Stimulated activated CD8-positive, alpha-beta memory T cell treated with anti-CD3 and anti-CD28 coated beads, Interleukin-4, amount 100 ng/mL, for 48 hours (primary cell): ENCODE measurements around the gene CACTIN.
"Not testable (repeated sequence)": the region's sequence is repeated elsewhere in the genome, so short reads cannot be mapped to it uniquely, and the experiment has no call there.

Experiments
- DNase-seq: peaks from one replicate; pipeline ENCODE4 v3.0.0-alpha.2; 2020

Gene CACTIN

DNA sequence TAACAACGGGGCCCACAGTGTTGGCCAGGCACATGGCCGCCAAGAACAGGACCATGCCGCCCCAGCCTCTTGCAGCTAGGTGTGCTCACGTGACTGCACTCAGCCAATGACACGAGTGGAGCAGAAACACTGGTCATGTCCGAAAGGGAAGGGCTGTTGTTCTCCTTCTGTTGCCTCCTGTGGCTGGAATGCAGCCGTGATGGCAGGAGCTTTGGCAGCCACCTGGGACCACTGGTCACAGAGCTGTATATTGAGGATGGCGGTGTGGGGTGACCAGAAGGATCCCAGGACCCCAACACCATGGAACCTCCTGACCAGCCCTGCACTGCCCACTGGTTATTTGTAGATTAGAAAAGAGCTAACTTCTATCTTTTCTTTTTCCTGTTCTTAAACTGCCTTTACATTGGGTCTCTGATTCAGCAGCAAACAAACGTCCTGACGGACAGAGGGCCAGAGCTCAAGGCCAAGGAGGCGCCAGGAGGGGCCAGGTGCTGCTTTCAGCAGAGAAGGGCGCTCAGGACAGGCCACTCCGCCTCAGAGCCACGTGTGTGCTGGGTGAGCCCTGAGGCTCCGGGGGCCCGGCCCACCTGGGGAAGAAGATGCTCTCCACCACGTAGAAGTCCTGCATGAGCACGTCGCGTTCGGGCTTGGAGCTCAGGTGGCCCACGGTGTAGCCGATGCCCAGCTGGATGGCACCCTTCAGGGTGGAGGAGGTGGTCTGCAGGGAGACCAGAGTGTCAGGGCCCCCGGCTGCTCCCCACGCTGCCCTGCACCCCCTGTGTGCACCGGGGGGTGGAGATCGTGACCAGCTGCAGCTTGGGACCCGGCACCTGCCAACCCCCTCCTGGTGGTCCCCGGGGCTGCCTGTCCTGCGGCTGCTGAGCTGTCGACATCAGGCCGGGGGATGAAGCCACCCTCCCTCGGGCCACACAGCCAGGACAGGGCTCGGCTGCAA, 35.0 kb upstream of the CACTIN start:
- DNase-seq, result no peak

DNA sequence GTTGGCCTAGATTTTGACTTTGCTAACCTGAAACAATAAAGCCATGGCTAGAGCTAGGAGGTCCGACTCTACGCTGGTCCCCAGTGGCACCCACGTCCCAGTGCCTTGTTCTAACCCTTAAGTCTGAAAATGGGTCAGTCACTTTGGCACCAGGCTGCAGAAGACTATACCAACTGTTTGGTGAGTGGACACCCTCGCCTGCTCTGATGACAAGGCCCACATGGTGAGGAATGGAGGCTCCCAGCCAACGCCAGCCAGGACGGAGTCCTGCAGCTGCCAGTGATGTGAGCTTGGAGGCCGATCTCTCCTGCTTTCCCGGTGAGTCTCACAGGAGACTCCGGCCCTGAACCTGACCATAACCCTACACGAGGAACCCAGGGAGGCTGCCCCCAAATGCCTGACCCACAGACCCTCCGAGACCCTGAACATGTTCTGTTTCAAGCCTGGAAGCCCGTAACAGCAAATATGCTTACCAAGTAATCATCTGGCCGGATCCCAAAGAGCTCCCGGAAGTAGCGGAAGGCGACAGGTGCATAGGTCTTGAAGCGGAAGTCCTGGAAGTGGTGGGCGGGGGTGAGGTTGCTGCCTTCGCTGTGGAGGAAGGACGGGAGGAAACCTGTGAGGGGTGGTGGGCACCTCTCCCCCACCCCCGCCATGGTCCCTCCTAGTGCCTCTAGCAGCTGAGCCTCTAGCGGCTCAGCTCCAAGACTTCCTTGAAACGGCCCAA, 34.1 kb upstream of the CACTIN start:
- DNase-seq, result no peak

DNA sequence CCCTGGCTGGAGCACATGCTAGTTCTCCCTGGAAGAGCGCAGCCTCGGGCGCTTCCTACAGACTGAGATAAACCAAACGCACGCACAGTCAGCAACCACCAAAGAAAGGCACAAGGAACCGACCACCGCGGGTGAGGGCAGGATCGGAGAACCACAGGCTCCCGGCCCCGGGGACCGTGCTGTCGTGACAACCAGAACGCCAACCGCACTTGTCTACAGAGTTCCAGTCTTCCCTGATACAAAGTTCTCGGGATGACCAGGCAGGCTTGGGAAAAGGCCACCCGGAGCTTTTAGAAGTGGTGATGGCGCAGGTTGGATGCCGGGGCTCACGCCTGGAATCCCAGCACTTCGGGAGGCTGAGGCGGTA, 33.1 kb upstream of the CACTIN start:
- no peak for DNase-seq

DNA sequence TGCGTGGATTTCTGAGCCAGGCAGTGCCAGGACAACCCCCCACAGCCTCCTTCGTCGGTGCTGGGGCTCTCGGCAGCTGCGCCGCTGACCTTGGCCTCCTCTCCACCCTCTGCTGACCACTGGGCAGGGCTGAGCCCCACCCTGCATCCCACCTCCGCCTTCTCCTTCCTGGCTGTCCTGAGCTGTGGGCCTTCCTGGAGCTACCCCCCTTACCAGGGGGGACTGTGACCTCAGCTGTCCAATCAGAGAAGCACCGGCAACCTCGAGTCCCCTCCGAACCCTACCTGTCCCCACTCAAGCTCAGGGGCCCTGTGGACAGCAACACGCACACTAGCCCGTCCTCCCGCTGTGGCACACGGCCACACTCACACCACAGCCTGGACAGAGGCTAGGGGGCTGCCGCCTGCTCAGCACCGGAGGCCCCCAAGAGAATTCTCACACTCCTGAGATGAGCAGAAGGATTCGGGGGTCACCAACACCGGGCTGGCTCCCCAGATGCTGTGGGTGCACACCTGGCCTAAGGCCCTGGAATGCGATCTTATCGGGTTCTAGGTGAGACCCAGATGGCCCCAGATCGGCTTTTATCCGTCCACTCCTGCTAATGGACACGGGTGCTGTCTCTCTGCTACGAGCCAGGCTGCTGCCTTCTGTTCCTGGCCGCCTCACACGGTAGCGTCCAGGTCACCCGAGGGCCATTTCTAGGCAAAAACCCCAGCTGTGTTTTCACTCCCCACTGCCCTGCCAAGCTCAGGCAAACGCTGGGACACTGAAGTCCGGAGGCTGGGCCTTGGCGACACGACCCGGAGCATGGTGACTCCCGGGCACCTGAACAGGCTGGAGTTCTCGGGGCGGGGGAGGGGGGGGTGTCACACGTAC, 32.5 kb upstream of the CACTIN start:
- no peak for DNase-seq

DNA sequence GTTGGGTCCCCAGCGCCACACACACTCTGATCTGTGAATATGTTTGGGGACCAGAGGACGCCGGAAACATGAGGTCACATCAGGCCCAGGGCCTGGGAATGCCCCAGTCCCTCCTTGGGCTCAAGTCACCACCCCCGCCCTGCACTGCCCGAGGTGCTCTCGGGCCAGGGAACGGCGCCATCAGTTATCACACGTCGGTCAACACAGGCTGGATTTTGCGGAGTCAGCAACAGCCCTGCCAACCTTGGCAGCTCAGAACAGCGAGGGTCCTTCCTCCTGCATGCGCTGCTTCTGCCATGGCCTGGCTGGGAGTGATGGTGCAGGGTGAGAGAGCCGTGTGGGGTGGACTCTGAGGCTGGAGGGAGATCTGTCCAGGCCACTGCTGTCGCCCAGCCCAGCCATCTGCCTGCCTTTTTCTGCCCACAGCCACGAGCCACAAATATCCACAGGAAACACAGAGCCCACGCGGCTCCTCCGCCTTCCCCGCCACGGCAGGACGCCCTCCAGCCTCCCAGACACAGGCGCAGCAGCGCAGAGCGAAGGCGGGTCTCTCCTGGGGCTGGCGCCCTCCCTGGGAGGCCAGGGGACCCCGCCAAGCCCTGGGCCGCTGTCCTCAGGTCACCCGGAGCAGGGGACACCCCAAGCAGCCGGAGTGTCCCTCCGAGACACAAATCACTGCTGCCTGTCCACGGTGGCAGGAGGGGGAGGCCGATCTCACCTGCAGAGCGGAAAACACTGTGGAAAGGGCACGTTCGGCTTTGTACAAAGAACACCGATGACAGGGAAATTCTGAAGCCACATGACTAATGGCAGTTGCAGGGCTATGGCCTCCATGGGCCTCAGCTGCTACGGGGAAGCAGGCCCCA, 31.6 kb upstream of the CACTIN start:
- no peak for DNase-seq

DNA sequence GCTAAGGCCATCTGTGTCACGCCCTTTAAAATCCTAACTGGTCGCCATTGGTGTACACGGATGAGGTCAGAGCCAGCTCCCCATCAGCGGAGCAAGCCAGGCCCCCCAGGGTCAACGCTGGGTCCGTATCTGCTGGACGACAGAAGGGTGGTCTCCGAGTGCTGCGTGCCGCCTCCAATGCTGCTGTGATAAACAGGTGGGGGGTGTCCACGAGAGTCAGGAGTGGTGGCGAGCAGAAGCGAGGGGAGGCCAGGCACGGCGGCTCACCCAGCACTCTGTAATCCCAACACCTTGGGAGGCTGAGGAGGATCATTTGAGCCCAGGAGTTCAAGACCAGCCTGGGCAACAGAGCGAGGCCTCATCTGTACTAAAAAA, 30.8 kb upstream of the CACTIN start:
- DNase-seq, result no peak

DNA sequence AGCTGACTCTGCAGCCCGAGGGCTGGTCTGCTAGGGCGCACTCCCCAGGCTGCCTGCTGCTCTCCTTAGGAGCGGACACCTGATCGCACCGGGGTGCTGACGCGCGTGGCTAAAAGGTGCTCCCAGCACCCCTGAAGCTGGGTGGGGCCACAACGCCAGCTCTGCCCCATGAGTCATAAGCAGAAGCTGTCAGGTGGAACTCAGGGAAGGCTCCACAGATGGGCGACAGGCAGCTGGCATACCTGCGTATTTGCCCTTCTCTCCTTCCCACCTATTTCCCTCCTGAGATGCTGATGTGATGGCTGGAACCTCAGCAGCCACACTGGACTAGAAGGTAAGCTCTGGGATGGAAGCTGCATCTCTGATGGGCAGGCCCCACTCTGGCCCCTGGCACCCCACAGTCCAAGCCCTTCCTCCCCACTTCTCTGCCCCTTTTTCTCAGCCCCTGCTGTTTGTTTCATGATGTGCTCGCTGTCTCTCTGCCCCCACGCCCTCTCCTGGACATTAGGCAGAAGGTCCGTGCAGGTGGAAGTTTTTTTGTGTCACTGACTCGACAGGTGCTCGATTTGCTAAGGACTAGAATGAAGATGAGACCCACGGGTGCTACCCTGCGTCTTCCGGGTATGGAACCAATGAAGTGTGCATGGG, 30.3 kb upstream of the CACTIN start:
- no peak for DNase-seq

DNA sequence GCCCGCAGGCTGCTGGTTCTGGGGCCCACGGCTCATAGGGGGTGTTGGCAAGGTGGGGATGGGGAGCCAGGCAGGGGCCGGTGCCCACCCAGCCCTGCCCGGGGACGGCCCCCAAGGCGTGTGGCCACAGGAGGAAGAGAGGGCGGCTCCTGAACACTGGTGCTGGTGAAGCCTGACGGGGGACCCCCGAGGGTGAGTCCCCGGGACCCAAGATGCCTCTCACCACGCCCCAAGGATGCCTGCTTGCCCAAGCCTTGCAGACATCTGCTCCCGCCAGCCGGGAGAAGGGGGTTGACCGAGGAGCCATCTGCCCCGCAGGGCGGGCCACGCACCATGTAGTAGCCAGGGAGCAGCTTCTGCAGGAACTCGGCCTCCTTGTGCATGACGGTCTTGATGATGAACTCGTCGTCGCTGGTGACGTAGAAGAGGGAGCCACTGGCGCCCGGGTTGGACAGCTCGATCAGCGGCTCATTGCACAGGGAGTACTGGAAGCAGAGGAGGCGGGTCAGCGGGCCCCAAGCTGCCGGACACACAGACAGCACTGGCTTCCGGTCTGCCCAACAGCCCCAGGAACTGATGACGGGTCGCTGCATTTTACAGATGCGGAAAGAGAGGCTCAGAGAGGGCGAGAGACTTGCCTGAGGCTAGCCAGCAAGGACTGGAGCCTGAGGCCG, 29.6 kb upstream of the CACTIN start:
- DNase-seq, result no peak

DNA sequence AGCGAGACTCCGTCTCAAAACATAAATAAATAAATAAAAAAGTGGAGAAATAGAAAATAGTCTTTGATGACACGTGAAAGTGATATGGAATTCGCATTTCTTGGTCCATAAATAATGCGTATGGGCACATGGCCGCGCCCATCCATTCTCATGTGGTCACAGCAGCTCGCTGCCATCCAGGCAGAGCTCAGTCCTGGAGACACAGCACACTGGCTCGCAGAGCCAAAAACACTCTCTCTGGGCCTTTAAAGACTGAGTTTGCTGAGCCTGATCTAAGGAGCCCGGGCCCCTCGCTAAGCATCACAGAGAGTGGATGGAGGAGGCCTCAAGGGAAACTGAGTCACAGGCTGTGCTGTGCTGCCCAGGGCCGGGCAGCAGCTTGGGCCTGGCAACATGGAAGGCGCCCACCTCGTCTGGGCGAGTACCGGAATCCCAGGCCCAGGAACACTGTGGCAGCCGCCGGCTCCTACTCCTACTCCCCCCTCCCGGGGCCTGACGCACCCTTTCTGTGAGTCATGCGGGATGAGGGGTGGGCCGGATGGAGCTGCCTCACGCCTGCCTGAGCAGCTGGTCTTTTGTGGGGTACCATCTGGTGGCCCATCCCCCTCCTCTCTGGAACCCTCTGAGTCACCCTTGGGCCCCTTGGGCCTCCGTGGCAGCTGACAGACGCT, 28.9 kb upstream of the CACTIN start:
- no peak for DNase-seq

DNA sequence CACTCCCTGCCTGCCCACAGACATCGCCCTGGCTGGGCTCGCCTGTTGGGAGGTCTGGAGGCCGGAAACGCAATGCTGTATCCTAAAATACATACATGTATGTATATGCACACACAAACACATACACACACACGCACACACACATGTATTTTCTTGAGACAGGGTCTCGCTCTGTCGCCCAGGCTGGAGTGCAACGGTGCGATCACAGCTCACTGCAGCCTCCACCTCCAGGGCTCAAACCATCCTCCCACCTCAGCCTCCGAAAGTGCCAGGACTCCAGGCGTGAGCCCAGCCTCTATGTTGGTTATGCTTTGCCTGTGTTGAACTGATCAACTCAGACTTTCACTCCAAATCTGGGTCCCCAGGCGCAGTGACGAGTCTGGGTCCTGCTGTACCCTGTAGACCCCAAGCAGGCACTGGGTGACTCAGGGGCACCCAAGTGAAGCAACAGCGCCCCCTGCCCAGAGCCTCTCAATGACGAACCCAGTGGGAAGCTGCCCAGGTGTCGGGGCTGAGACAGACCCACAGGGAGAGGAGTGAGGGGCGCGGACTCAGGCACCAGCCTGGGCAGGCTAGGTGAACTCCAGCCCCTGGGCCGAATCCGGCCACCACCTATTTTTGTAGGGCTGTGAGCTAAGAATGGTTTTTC, 27.4 kb upstream of the CACTIN start:
- DNase-seq, result peak; percentile 55

DNA sequence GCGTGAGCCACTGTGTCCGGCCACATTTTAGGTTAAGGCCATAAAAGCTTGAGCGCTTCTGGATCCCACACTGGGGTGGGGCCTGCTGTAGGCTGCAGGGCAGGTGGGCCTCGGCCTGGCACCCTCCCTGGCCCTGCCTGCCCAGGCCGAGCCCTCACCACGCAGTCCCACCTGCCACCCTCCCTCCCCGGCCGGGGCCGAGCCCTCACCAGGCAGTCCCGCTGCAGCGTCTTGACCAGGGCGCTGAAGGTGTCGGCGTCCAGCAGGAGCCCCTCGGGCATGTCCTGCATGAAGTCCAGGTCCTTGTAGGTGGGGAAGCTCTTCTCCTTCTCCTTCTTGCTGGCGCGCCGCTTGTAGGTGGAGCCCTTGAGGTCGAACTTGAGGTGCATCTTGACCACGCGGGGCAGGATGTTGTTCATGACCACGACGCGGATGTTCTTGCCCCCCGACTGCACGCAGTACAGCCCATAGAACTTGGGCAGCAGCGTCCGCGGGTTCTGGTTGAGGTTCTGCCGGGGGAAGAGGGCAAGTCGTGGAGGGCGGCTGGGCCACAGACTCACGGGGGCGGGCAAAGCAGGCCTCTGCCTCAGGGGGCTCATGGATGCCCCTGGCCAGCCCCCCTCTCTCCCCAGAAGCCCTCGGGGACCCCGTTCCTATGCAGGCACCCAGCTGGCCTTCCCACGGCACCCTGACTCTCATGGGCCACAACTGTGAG, 26.6 kb upstream of the CACTIN start:
- DNase-seq, result no peak

DNA sequence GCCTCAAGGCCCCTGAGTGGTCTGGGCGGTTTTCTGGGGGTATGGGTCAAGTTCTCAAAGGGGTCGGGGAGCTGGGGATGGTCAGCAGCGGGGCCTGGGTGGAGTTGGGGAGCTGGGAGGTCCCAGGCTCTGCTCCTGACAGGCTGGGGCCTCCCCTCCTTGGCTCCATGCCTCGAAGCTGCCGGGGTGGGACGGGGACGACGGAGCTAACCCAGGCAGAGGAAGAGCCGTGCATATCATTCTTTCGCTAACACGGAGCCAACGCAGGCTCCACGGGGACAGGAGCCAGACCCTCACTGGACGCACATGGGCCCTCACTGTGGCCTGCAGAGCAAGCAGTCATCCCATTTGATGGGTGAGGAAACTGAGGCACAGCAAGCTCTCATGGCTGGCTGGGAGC, 25.8 kb upstream of the CACTIN start:
- DNase-seq, result no peak

DNA sequence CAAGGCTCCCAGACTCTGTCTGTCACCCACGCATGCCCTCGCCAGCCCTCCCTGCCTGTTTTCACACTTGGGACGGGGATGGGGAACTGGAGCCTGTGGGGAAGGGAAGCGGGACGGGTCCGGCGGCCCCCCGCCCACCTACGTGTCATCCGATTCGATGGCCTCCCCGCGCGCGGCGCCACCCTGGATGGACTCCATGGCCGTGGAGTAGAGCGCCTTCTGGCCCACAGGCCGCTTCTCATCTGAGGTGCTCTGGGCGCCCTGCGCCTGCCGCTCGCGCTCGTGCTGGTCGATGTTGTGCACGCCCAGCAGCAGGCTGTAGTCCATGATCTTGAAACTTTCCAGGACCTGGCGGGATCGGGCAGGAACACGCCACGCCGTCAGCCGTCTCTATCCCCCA, 25.1 kb upstream of the CACTIN start:
- DNase-seq, result no peak

DNA sequence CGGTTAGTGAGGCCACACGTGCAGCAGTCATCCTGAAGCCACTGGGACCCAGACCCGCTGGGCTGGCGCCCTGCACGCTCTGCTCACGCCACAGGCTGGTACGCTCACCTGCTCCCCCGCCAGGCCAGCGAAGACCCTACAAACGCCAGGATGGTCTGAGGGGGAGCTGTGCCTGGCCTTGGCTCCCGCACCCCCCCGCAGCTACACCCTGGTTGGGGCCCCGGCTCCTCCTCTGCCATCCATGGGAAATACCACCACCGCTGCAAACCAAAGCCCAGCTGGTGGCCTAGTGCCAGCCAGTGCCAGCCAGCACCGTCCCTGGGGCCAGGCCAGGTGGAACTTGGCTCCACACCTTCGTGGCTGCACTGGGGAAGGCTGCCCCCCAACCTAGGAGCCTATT, 23.3 kb upstream of the CACTIN start:
- no peak for DNase-seq

DNA sequence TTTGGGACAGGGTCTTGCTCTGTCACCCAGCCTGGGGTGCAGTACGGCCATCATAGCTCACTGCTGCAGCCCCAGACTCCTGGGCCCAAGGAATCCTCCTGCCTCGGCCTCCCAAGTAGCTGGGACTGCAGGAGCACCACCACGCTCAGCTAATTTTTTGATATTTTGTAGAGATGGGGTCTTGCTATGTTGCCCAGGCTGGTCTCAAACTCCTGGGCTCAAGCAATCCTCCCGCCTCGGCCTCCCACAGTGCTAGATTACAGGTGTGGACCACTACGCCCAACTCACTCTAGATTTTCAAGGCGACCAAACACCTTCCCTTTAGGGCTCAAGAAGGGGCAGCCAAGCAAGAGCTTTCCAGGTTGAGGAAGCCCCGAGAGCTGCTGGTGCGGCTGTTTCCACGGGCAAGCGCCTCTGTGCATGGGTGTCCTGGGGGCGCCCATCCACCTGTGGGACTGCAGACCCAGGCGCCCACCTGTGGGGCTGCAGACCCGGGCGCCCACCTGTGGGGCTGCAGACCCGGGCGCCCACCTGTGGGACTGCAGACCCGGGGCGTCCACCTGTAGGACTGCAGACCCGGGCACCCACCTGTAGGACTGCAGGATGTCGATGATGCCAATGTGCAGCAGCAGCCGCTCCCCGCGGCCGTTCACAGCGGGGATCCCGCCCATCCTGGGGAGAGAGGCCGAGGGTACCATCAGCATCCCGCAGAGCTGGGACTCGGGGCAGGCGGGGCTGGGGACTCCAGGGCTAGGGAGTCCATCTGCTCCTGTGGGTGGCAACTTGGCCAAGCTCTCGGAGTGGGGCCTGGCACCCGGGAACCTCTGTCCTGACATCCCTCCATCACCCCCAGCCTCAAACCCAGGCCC, 21.7 kb upstream of the CACTIN start:
- DNase-seq, result no peak

DNA sequence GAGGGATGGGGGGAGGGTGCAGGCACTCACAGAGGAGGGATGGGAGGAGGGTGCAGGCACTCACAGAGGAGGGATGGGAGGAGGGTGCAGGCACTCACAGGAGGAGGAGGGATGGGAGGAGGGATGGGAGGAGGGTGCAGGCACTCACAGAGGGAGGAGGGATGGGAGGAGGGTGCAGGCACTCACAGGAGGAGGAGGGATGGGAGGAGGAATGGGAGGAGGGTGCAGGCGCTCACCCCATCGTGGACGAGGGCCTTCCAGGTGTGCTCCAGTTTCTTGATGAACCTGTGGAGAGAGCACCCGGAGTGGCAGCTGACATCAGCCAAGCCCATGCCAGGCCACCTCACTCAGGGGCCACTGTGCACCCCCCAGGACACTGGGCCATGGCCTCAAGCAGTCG, 20.5 kb upstream of the CACTIN start:
- not testable (repeated sequence) for DNase-seq

DNA sequence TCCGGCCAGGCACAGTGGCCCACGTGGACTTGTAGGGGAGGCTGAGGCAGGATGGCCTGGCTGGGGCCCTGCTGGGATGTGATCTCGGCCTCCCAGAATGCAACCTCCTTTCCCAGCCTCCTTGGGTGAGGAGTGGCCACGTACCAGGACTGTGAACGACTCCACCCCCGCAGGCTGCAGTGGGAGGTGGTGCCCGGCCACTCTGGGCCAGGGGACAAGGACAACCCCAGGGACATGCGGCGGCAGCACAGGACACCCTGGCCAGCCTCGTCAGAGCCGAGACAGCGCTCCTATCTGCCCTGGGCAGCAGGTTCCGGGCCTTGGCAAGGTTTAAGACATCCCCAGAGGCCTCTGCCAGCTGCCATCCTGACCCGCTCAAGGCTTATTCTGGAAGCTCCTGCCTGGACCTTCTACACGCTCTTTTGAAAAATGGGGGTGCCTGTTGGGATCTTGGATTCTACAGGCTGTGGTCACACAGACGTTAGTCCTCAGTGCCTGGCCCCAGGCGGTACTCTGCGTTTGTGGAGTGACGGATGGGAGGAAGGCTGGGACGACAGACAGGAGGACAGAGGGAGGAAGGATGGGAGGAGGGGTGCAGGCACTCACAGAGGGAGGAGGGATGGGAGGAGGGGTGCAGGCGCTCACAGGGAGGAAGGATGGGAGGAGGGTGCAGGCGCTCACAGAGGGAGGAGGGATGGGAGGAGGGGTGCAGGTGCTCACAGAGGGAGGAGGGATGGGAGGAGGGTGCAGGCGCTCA, 19.9 kb upstream of the CACTIN start:
- DNase-seq, result no peak

DNA sequence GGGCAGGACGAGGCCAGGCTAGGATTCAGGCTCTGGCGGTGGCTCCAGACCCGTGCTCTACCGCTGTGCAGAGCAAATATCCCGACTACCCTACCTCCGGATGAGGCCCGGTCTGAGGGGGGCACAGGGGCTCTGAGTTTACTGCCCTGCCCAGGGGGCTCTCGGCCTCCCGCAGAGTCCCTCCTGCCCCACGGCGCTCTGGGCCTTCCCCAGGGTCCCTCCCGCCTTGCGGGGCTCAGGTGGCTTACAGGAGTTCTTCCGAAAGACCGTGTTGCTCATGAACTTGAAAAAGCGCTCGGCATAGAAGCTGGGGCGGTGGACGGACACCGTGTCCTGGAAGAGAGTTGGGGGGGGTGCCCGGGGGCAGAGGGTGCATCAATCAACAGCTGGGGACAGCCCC, 19.1 kb upstream of the CACTIN start:
- DNase-seq, result no peak
